GM12872 (cell line): Measurements from ENCODE around the gene BRMS1.

Source experiments
- TF ChIP-seq, protein P1 (sequence below): IDR thresholded peaks from 3 replicates; pipeline ENCODE4 v1.5.1; 2011; ENCODE audit warnings: low read depth, mild to moderate bottlenecking, low read length, moderate library complexity; ENCODE audit not compliant: insufficient read depth

Gene BRMS1, protein sequence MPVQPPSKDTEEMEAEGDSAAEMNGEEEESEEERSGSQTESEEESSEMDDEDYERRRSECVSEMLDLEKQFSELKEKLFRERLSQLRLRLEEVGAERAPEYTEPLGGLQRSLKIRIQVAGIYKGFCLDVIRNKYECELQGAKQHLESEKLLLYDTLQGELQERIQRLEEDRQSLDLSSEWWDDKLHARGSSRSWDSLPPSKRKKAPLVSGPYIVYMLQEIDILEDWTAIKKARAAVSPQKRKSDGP

DNA sequence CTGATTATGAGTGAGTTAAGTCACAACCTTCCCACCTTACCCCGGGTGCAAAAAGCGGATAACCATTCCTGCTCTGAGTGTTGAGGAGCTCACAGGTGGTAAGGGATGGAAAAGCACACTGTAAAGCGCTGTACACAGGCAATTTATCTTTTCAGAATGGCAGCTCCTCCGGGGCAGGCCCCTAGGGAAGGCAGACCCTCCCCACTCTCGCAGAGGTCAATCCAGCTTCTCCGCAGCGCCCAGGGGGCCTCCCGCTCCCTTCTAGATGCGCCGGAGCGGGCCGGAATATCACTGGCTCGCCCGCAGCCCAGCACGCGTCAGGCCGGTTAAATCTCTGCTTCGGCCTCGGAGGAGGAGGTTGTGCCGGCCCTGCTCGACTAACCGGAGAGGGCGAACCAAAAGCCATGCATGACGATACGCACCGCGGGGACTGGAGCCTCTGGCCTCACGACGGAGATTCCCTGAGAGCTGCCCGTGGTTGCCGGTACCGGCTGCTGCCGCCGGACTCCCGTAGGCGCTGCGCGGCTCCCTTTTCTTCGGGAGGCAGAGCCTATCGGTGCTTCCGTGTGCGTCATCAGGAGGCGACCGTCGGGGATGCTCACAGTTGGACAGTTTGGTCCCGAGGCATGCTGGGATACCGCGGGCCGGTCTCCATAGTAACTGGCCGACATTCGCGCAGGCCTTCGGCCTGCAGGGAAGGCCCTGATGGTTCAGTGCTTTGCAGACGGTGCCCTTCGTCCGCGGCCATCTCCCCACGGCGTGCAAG is at the start of gene BRMS1:
BRMS1 (minus strand) TSS at position 555 of the 766 bp plus-strand sequence. CDS start 2,870 bp downstream, outside the sequence.
- TF ChIP-seq, protein P1, sequence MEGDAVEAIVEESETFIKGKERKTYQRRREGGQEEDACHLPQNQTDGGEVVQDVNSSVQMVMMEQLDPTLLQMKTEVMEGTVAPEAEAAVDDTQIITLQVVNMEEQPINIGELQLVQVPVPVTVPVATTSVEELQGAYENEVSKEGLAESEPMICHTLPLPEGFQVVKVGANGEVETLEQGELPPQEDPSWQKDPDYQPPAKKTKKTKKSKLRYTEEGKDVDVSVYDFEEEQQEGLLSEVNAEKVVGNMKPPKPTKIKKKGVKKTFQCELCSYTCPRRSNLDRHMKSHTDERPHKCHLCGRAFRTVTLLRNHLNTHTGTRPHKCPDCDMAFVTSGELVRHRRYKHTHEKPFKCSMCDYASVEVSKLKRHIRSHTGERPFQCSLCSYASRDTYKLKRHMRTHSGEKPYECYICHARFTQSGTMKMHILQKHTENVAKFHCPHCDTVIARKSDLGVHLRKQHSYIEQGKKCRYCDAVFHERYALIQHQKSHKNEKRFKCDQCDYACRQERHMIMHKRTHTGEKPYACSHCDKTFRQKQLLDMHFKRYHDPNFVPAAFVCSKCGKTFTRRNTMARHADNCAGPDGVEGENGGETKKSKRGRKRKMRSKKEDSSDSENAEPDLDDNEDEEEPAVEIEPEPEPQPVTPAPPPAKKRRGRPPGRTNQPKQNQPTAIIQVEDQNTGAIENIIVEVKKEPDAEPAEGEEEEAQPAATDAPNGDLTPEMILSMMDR, result no peak

DNA sequence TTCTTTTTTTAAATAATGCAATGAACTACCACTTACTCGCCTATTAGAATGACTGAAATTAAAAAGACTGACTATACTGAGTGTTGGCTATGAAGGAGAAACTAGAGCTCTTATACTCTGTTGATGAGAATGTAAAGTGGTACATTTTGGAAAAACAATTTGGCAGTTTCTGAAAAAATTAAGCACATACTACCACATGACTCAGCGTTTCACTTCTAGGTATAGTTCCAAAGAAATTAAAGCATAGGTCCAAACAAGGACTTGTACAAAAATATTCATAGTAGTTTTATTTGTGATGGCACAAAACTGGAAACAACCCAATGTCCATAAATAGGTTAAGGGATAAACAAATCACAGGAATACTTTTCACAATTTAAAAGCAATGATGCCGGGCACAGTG is 49.0 kb upstream of the BRMS1 start:
- TF ChIP-seq, protein P1, result no peak

GRCh38 chr11:66391322-66391721 is 46.4 kb upstream of the BRMS1 start:
- TF ChIP-seq, protein P1, result no peak

DNA sequence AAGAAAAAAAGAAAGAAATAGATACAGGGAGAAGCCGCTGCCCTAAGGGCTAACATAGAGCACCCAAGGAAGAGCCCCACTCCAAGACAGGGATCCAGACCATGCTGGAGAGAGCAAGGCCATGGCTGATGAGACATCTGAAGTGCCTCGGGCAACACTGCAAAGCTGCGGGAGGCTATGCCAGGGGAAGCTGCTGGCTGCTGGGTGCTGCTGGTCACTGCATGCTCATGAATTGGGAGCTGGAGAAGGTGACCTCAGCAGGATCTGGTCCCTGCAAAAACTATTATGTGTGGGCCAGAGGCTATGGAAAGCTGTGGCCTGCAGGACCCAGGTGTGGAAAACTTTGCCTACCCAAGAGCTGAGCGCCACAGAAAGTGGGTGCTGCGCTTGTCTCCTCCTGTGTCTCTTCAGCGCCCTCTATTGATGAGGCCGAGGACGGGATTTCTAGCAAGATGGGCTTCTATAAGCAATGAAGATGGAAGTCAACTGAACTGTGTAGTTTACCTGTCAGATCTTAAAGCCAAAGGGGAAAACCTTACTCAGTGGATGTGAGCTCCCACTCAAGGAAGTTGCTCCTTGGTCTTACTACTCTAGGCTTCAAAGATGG is 44.0 kb upstream of the BRMS1 start:
- TF ChIP-seq, protein P1, result peak; percentile 89

GRCh38 chr11:66386171-66387069 is 41.5 kb upstream of the BRMS1 start:
- TF ChIP-seq, protein P1, result peak; percentile 96

- TF ChIP-seq, protein P1, result no peak
These were observed 28.4 kb upstream of the BRMS1 start for GRCh38 chr11:66373265-66373664.
